SK-N-SH (cell line): Measurements from ENCODE around the gene STIM1. TPM values are rescaled to one million over a fixed set of nuclear protein-coding genes. Genes with fewer than 3 reads are reported as not detected.

Experiments
- CTCF ChIA-PET: fragments of 300-600, 350-600 bp; formaldehyde crosslinking; extraction: SDS; loops from one replicate; lab custom pipeline; 2021; lab: Yijun Ruan, JAX
- POLR2A ChIA-PET: fragments of 350-600 bp; sonication (Branson Sonifier 250); formaldehyde crosslinking; extraction: SDS; loops from one replicate; lab custom pipeline; 2020; ENCODE audit warnings: antibody characterized with exemption, inconsistent platforms; lab: Yijun Ruan, JAX
- DNase-seq: peaks from one replicate; pipeline ENCODE4 v3.0.0; 2012
- H2AFZ ChIP-seq: fragments of 200-600 bp; sonication (generic); 2 replicates; pipeline ENCODE4 v1.8.1; 2016; ENCODE audit warnings: antibody characterized with exemption, mild to moderate bottlenecking, low read depth
- H3F3A ChIP-seq: fragments of 200-600 bp; sonication (generic); replicated peaks from 2 replicates; pipeline ENCODE3; 2016; ENCODE audit warnings: antibody characterized with exemption, mild to moderate bottlenecking; ENCODE audit not compliant: insufficient read depth
- H3K27ac ChIP-seq, 2 experiments: fragments of 200-500 bp in 1 of 2; fragments of 200-600 bp in 1 of 2; sonication (Bioruptor generic) in 1 of 2; sonication (generic), shearing (Covaris generic) in 1 of 2; 2 replicates each; pipeline versions ENCODE4 v1.5.1 to v1.6.1; 2014 to 2016; ENCODE audit warnings: low read depth in 2 of 2, inconsistent platforms in 1 of 2, low read length in 1 of 2, mild to moderate bottlenecking in 1 of 2, mixed read lengths in 1 of 2
- H3K27me3 ChIP-seq: fragments of 200-600 bp; sonication (generic), shearing (Covaris generic); 2 replicates; pipeline ENCODE4 v1.6.1; 2016; ENCODE audit warnings: mixed run types; ENCODE audit not compliant: insufficient read depth
- H3K36me3 ChIP-seq, 2 experiments: fragments of 200-500 bp in 1 of 2; fragments of 200-600 bp in 1 of 2; sonication (Bioruptor generic) in 1 of 2; sonication (generic) in 1 of 2; replicated peaks in 1 of 2; 2 replicates each; pipeline versions ENCODE3 to v1.5.1; 2014 to 2016; ENCODE audit warnings: low read length in 1 of 2, mild to moderate bottlenecking in 1 of 2; ENCODE audit not compliant: insufficient read depth in 2 of 2, control insufficient read depth in 1 of 2
- H3K4me1 ChIP-seq, 2 experiments: fragments of 200-500 bp in 1 of 2; fragments of 200-600 bp in 1 of 2; sonication (Bioruptor generic) in 1 of 2; sonication (generic), shearing (Covaris generic) in 1 of 2; 2 replicates each; pipeline versions ENCODE4 v1.5.1 to v1.6.1; 2014 to 2016; ENCODE audit warnings: low read depth in 1 of 2, low read length in 1 of 2, mixed run types in 1 of 2; ENCODE audit not compliant: insufficient read depth in 2 of 2, control insufficient read depth in 1 of 2
- H3K4me2 ChIP-seq: fragments of 200-600 bp; sonication (generic), shearing (Covaris generic); 2 replicates; pipeline ENCODE4 v1.6.1; 2017; ENCODE audit warnings: mixed run types
- H3K4me3 ChIP-seq, 2 experiments: fragments of 200-500 bp in 1 of 2; fragments of 200-600 bp in 1 of 2; sonication (Bioruptor generic) in 1 of 2; sonication (generic), shearing (Covaris generic) in 1 of 2; 2 replicates each; pipeline versions ENCODE4 v1.5.1 to v1.8.1; 2014 to 2016; ENCODE audit warnings: low read depth in 2 of 2, inconsistent platforms in 1 of 2, low read length in 1 of 2, mild to moderate bottlenecking in 1 of 2, mixed read lengths in 1 of 2, moderate library complexity in 1 of 2
- H3K79me2 ChIP-seq: fragments of 200-600 bp; sonication (generic); 2 replicates; pipeline ENCODE4 v1.8.1; 2017; ENCODE audit warnings: mild to moderate bottlenecking; ENCODE audit not compliant: insufficient read depth
- H3K9ac ChIP-seq: fragments of 200-600 bp; sonication (generic); 2 replicates; pipeline ENCODE4 v1.6.1; 2017; ENCODE audit warnings: mixed run types
- H3K9me2 ChIP-seq: fragments of 200-600 bp; sonication (generic); 2 replicates; pipeline ENCODE4 v1.6.1; 2017; ENCODE audit warnings: mixed run types
- H3K9me3 ChIP-seq: fragments of 200-600 bp; sonication (generic); 2 replicates; pipeline ENCODE4 v1.6.1; 2017; ENCODE audit warnings: mixed run types, mild to moderate bottlenecking, moderate library complexity
- H4K20me1 ChIP-seq: fragments of 200-600 bp; sonication (generic); 2 replicates; pipeline ENCODE4 v1.6.1; 2017; ENCODE audit warnings: mild to moderate bottlenecking, mixed run types; ENCODE audit not compliant: insufficient read depth
- CHD2 ChIP-seq: fragments of 150-350 bp; IDR thresholded peaks from 2 replicates; pipeline ENCODE4 v1.6.1; 2018; ENCODE audit warnings: low read length; ENCODE audit not compliant: partially characterized antibody
- ELF1 ChIP-seq: IDR thresholded peaks from 2 replicates; pipeline ENCODE4 v1.4.0; 2012
- EP300 ChIP-seq, 2 experiments: IDR thresholded peaks; 2 replicates each; pipeline versions ENCODE4 v1.4.0 to v1.6.1; 2012; ENCODE audit warnings: borderline replicate concordance in 1 of 2, low read depth in 1 of 2, low read length in 1 of 2
- EZH2phosphoT487 ChIP-seq: fragments of 200-600 bp; sonication (generic); IDR thresholded peaks from 2 replicates; pipeline ENCODE4 v1.6.1; 2017; ENCODE audit warnings: low read depth, mixed run types, mild to moderate bottlenecking, antibody characterized with exemption, moderate library complexity, borderline replicate concordance
- FOSL2 ChIP-seq: IDR thresholded peaks from 2 replicates; pipeline ENCODE4 v1.4.0; 2012; ENCODE audit warnings: low read depth, mild to moderate bottlenecking, moderate library complexity, borderline replicate concordance
- FOXM1 ChIP-seq: IDR thresholded peaks from 2 replicates; pipeline ENCODE4 v1.4.0; 2012; ENCODE audit warnings: low read depth, mild to moderate bottlenecking
- GATA2 ChIP-seq: sonication (generic); formaldehyde crosslinking; IDR thresholded peaks from 2 replicates; pipeline ENCODE4 v1.5.0; 2020; ENCODE audit warnings: mild to moderate bottlenecking, missing genetic modification reagents
- JUND ChIP-seq: IDR thresholded peaks from 2 replicates; pipeline ENCODE4 v1.4.0; 2012
- NFIC ChIP-seq: IDR thresholded peaks from 2 replicates; pipeline ENCODE4 v1.4.0; 2012; ENCODE audit warnings: borderline replicate concordance
- NRF1 ChIP-seq: IDR thresholded peaks from 2 replicates; pipeline ENCODE4 v1.6.1; 2012; ENCODE audit warnings: low read depth, mild to moderate bottlenecking, low read length
- SMC3 ChIP-seq: IDR thresholded peaks from 2 replicates; pipeline ENCODE4 v1.6.1; 2012; ENCODE audit warnings: low read depth, low read length, improper control_type of control experiment
- TCF12 ChIP-seq: IDR thresholded peaks from 2 replicates; pipeline ENCODE4 v1.4.0; 2012
- TEAD4 ChIP-seq: IDR thresholded peaks from 2 replicates; pipeline ENCODE4 v1.4.0; 2012; ENCODE audit warnings: mild to moderate bottlenecking, borderline replicate concordance; ENCODE audit not compliant: insufficient read depth
- WGBS: methylation state at CpG from one replicate; pipeline ENCODE4 v1.1.6; 2017; ENCODE audit warnings: low lambda C conversion rate; 5-methylcytosine and 5-hydroxymethylcytosine counted together
- polyA plus RNA-seq, 3 experiments: library from polyadenylated mRNA; depleted of rRNA; stranded (reverse); fragments of >200 nt; gene quantifications; 2 replicates each; pipeline ENCODE4 v1.2.3, GENCODE V29; 2012
- TF ChIP-seq, protein P1 (sequence below): IDR thresholded peaks from 2 replicates; pipeline ENCODE4; 2012
- TF ChIP-seq, protein P2 (sequence below): fragments of 150-350 bp; IDR thresholded peaks from 2 replicates; pipeline ENCODE4 v1.6.1; 2016; ENCODE audit warnings: mild to moderate bottlenecking, low read depth, low read length
- TF ChIP-seq, protein P3 (sequence below): fragments of 150-350 bp; IDR thresholded peaks from 2 replicates; pipeline ENCODE4 v1.6.1; 2017; ENCODE audit warnings: antibody characterized with exemption, low read length, low read depth, borderline replicate concordance
- TF ChIP-seq, protein P4 (sequence below): IDR thresholded peaks from 2 replicates; pipeline ENCODE4 v1.4.0; 2012; ENCODE audit warnings: low read depth
- TF ChIP-seq, protein P5 (sequence below): IDR thresholded peaks from 2 replicates; pipeline ENCODE4 v1.4.0; 2012; ENCODE audit warnings: low read depth, borderline replicate concordance

STIM1 gene
- polyA plus RNA-seq, 1 of the 3 experiments (the other 2 are of a cell fraction): 29.5 TPM

DNA sequence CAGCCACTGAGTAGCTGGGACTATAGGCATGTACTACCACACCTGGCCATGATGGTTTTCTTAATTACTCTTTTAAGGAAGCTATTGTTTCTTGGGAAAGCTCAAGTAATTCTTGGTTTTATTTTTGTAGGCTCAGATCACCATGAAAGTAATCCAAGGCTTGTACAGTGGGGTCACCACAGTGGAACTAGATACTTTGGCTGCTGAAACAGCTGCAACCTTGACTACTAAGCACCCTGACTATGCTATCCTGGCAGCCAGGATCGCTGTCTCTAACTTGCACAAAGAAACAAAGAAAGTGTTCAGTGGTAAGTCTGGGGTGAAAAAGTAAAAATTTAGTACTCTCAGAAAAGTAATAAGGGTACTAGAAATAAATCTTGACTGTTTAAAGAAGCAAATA lies 250.5 kb downstream of the STIM1 start:
- no peaks in the 10 kb centered on the region for H3K4me1 ChIP-seq
- no peak overlapping the region for H3K9ac ChIP-seq
- H3K4me3 ChIP-seq: no peak overlapping the region
- CTCF ChIA-PET: no interaction called here
- no peak for TF ChIP-seq TCF12
- no peak for TF ChIP-seq EP300 (IDR thresholded peaks at IDR 0.05; ENCODE audit: borderline replicate concordance in 1 of 2, low read depth in 1 of 2, low read length in 1 of 2)
- no peak for TF ChIP-seq CHD2
- no peak for TF ChIP-seq FOSL2
- no peak for TF ChIP-seq NFIC
- TF ChIP-seq, protein P1, sequence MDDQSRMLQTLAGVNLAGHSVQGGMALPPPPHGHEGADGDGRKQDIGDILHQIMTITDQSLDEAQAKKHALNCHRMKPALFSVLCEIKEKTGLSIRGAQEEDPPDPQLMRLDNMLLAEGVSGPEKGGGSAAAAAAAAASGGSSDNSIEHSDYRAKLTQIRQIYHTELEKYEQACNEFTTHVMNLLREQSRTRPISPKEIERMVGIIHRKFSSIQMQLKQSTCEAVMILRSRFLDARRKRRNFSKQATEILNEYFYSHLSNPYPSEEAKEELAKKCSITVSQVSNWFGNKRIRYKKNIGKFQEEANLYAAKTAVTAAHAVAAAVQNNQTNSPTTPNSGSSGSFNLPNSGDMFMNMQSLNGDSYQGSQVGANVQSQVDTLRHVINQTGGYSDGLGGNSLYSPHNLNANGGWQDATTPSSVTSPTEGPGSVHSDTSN: no peak
- TF ChIP-seq, protein P2, sequence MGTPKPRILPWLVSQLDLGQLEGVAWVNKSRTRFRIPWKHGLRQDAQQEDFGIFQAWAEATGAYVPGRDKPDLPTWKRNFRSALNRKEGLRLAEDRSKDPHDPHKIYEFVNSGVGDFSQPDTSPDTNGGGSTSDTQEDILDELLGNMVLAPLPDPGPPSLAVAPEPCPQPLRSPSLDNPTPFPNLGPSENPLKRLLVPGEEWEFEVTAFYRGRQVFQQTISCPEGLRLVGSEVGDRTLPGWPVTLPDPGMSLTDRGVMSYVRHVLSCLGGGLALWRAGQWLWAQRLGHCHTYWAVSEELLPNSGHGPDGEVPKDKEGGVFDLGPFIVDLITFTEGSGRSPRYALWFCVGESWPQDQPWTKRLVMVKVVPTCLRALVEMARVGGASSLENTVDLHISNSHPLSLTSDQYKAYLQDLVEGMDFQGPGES: no peak
- TF ChIP-seq, protein P3, sequence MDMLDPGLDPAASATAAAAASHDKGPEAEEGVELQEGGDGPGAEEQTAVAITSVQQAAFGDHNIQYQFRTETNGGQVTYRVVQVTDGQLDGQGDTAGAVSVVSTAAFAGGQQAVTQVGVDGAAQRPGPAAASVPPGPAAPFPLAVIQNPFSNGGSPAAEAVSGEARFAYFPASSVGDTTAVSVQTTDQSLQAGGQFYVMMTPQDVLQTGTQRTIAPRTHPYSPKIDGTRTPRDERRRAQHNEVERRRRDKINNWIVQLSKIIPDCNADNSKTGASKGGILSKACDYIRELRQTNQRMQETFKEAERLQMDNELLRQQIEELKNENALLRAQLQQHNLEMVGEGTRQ: no peak
- TF ChIP-seq SMC3: no peak
- no peak for TF ChIP-seq JUND
- TF ChIP-seq, all 33 proteins: peak for 0
- peaks cover 19 to 44% of the 10 kb centered on the region in 2 experiments for H3K36me3 ChIP-seq
- WGBS: 95% methylated on average over 1 of the region's 1 CpG
- H3K9me3 ChIP-seq: no peaks in the 10 kb centered on the region
- no peak for DNase-seq
- H3K27me3 ChIP-seq: no peaks in the 10 kb centered on the region
- H4K20me1 ChIP-seq: 0 out of 2 replicates have a peak, but pooled peaks cover 3% of the 10 kb centered on the region
- POLR2A ChIA-PET: no interaction called here
- H3K4me2 ChIP-seq: no peak overlapping the region
- H3F3A ChIP-seq: no peaks in the 10 kb centered on the region
- H2AFZ ChIP-seq: no peak overlapping the region
- H3K79me2 ChIP-seq: peaks cover 35% of the 10 kb centered on the region
- no peak overlapping the region for H3K27ac ChIP-seq
- H3K9me2 ChIP-seq: no peaks in the 10 kb centered on the region

DNA sequence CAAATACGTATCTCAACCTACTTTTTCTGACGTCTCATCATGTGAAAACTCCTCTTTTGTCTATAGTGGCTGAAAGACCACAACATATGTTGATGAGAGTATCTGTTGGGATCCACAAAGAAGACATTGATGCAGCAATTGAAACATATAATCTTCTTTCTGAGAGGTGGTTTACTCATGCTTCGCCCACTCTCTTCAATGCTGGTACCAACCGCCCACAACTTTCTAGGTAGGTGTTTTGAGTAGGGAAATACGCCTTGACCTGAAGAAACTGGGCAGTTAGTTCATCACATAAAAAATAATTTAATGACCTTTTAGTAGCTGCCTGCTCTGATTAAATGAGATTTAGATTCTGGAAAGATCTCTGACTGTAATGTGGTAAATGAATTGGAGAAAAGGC lies 256.4 kb downstream of the STIM1 start:
- WGBS: 94% methylated on average over 5 of the region's 5 CpGs
- Histone ChIP-seq H3K79me2 (no peaks in the 10 kb centered on the region), H3K4me2 (no peak overlapping the region), H3K9ac (no peak overlapping the region), H3K36me3 (peaks cover 26 to 51% of the 10 kb centered on the region in 2 experiments), H3K9me3 (no peaks in the 10 kb centered on the region), H3K27ac (no peak overlapping the region), H4K20me1 (no peaks in the 10 kb centered on the region), H3F3A (peaks cover 9% of the 10 kb centered on the region), H3K9me2 (no peaks in the 10 kb centered on the region), H3K4me3 (no peak overlapping the region), H3K4me1 (peaks cover 0 to 5% of the 10 kb centered on the region in 2 experiments; a peak in 1 of 4 replicates), H2AFZ (no peak overlapping the region), H3K27me3 (no peaks in the 10 kb centered on the region)
- CTCF ChIA-PET: interaction anchor here (1.0 kb wide), 1 partner anchor 263 kb away, joined by 4 read pairs; no protein-coding TSS in a partner anchor
- POLR2A ChIA-PET: no interaction called here
- DNase-seq: no peak
- no peak for TF ChIP-seq ELF1
- TF ChIP-seq, protein P4, sequence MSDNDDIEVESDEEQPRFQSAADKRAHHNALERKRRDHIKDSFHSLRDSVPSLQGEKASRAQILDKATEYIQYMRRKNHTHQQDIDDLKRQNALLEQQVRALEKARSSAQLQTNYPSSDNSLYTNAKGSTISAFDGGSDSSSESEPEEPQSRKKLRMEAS: no peak
- TF ChIP-seq NRF1: no peak
- TF ChIP-seq FOSL2: no peak
- no peak for TF ChIP-seq SMC3
- no peak for TF ChIP-seq EZH2phosphoT487
- TF ChIP-seq EP300 (IDR thresholded peaks at IDR 0.05; ENCODE audit: borderline replicate concordance in 1 of 2, low read depth in 1 of 2, low read length in 1 of 2): no peak
- TF ChIP-seq, protein P3: no peak
- no peak for TF ChIP-seq TEAD4
- TF ChIP-seq, protein P5, sequence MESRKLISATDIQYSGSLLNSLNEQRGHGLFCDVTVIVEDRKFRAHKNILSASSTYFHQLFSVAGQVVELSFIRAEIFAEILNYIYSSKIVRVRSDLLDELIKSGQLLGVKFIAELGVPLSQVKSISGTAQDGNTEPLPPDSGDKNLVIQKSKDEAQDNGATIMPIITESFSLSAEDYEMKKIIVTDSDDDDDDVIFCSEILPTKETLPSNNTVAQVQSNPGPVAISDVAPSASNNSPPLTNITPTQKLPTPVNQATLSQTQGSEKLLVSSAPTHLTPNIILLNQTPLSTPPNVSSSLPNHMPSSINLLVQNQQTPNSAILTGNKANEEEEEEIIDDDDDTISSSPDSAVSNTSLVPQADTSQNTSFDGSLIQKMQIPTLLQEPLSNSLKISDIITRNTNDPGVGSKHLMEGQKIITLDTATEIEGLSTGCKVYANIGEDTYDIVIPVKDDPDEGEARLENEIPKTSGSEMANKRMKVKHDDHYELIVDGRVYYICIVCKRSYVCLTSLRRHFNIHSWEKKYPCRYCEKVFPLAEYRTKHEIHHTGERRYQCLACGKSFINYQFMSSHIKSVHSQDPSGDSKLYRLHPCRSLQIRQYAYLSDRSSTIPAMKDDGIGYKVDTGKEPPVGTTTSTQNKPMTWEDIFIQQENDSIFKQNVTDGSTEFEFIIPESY: no peak
- TF ChIP-seq GATA2 (CRISPR knock-in tag): no peak
- TF ChIP-seq, protein P1: no peak
- TF ChIP-seq FOXM1: no peak
